ENCODE measurements around the gene ADH7.
A peak's percentile ranks its signal among the peaks of the same experiment; 100 is the strongest.

Gene ADH7

DNA sequence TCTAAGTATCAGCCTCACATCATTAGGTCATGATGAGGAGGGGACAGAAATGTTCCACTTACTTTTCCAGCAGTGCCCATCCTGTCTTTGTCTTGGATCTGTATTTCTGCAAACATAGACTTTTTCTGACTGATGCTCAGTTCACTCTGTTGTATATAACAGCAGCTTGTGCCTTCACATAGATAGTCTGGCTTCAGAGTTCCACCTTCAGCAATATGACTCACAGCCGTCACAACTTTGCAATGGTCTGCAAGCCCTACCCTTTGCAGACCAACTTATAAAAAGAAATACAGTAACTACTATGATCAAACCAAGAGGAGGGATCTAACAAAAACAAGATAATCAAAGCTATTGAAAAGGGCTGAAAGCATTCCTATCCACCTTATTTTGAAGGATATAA is at the start of gene ADH7:
Gene ADH7, minus strand, starts transcription at position 189 of the 400 bp plus-strand sequence. Its CDS starts 109 bp downstream, at position 80.
- Mint-ChIP-seq H3K4me1 (no peaks in the 10 kb centered on the region), H3K4me3 (no peak within 1 kb of the TSS), H3K9me3 (no peaks in the 10 kb centered on the region), H3K27ac (ENCODE audit: low read depth) (no peak within 1 kb of the TSS), H3K27me3 (peaks cover 47% of the 10 kb centered on the region), H3K36me3 (ENCODE audit: insufficient read depth) (peaks cover 1% of the 10 kb centered on the region)
- no peak for DNase-seq (ENCODE audit: low spot score in 2 of 2)
- no peak for ATAC-seq (replicated peaks; ENCODE audit: extremely low read depth, poor library complexity, severe bottlenecking)

DNA sequence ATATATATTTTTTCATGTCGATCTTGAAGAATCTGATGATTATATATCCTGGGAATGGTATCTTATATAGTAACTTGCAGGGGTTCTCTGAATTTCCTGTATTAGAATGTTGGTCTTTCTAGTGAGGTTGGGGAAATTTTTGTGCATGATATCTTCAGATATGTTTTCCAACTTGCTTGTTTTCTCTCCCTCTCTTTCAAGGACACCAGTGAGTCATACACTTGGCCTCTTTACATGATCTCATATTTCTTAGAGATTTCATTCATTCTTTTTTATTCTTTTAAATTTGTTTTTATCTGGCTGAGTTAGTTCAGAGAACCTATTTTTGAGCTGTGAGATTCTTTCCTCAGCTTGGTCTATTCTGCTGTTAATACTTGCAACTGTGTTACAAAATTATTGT is 48.5 kb upstream of the ADH7 start:
- Mint-ChIP-seq H3K4me1 (no peaks in the 10 kb centered on the region), H3K27ac (ENCODE audit: low read depth) (no peak overlapping the region), H3K36me3 (ENCODE audit: insufficient read depth) (no peaks in the 10 kb centered on the region), H3K27me3 (peaks cover 19% of the 10 kb centered on the region), H3K4me3 (no peak overlapping the region), H3K9me3 (peaks cover 17% of the 10 kb centered on the region)
- ATAC-seq (replicated peaks; ENCODE audit: extremely low read depth, poor library complexity, severe bottlenecking), result no peak
- no peak for DNase-seq (ENCODE audit: low spot score in 2 of 2)

DNA sequence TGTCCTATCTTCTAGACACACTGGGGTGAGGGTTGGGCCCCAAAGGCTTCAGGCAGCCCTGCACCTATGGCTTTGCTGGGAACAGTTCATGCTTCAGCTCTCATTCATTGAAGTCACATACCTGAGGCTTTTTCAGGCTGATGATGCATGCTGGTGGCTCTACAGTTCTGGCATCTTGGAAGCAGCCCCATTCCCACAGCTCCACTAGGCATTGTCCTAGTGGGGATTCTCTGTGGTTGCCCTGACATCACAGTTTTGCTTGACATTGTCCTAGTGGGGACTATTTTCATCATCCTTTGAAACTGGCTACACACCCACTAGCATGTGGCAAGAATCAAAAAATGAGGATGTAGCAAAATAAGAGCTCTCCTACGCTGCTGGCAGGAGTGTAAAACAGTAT is 38.0 kb upstream of the ADH7 start:
- no peak overlapping the region for H3K27ac Mint-ChIP-seq (ENCODE audit: low read depth)
- H3K9me3 Mint-ChIP-seq, result no peaks in the 10 kb centered on the region
- no peak overlapping the region for H3K4me3 Mint-ChIP-seq
- peaks cover 14% of the 10 kb centered on the region for H3K27me3 Mint-ChIP-seq
- DNase-seq (ENCODE audit: low spot score in 2 of 2) (no peak), ATAC-seq (replicated peaks; ENCODE audit: extremely low read depth, poor library complexity, severe bottlenecking) (no peak)
- H3K36me3 Mint-ChIP-seq (ENCODE audit: insufficient read depth), result no peaks in the 10 kb centered on the region
- no peaks in the 10 kb centered on the region for H3K4me1 Mint-ChIP-seq

DNA sequence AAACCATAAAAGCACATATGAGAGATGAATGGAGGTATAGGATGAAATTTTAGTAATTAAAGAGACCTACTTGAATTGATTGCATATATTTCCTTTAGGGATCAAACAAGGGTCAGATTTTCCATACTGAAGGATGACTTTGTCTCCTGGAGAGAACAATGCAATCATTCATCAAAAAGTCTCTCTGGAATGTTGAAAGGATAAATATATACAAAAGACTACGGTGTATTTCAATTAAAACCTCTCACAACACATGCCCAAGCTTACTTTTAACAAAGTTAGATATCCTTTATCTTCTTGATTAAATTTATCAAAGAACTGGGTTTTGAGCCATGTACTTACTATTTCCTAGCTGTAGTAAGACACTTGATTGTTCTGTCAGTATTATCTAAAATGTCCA is 36.8 kb upstream of the ADH7 start:
- no peak for ATAC-seq (replicated peaks; ENCODE audit: extremely low read depth, poor library complexity, severe bottlenecking)
- H3K4me3 Mint-ChIP-seq, result no peak overlapping the region
- no peaks in the 10 kb centered on the region for H3K9me3 Mint-ChIP-seq
- H3K27me3 Mint-ChIP-seq, result peaks cover 26% of the 10 kb centered on the region
- H3K4me1 Mint-ChIP-seq, result no peaks in the 10 kb centered on the region
- no peak overlapping the region for H3K27ac Mint-ChIP-seq (ENCODE audit: low read depth)
- DNase-seq (ENCODE audit: low spot score in 2 of 2), result no peak
- no peaks in the 10 kb centered on the region for H3K36me3 Mint-ChIP-seq (ENCODE audit: insufficient read depth)

DNA sequence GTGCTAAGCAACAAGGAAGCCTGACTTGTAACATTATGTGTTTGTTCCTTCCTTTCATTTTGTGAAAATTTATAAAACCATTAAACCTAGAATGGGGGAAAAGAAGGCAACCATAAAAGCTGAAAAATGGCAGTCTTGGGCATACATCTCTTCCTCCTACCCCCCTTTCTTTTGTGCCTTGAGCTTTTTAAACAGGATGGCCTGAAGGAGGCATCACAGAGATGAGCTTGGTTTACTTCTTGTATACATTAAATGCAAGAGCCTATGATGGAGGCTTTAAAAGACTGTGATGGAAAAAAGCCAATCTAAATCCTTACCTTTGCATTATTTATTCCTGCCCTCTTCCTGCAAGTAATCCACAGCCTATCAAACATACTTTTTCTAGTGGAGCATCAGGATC is 36.2 kb upstream of the ADH7 start:
- no peaks in the 10 kb centered on the region for H3K9me3 Mint-ChIP-seq
- no peak overlapping the region for H3K4me3 Mint-ChIP-seq
- no peak for ATAC-seq (replicated peaks; ENCODE audit: extremely low read depth, poor library complexity, severe bottlenecking)
- no peaks in the 10 kb centered on the region for H3K4me1 Mint-ChIP-seq
- H3K36me3 Mint-ChIP-seq (ENCODE audit: insufficient read depth), result no peaks in the 10 kb centered on the region
- H3K27me3 Mint-ChIP-seq, result peaks cover 28% of the 10 kb centered on the region
- H3K27ac Mint-ChIP-seq (ENCODE audit: low read depth), result no peak overlapping the region
- DNase-seq (ENCODE audit: low spot score in 2 of 2), result no peak

DNA sequence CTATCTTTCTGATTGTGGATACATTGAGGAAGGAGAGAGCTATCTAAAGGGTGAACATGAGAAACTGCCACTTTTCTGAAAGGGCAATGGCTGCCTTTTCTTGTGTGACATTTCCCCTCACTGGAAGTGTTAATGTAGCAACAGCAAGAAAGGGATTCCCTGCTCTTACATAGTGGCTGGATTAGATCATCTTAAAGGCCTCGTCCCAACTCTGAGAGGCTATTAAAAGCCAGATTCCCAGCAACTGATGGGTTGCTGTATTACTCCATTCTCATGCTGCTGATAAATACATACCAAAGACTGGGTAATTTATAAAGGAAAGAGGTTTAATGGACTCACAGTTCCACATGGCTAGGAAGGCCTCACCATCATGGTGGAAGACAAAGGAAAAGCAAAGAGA is 33.7 kb upstream of the ADH7 start:
- Mint-ChIP-seq H3K36me3 (ENCODE audit: insufficient read depth) (no peaks in the 10 kb centered on the region), H3K27me3 (peaks cover 44% of the 10 kb centered on the region), H3K27ac (ENCODE audit: low read depth) (no peak overlapping the region), H3K9me3 (no peaks in the 10 kb centered on the region), H3K4me1 (no peaks in the 10 kb centered on the region), H3K4me3 (no peak overlapping the region)
- DNase-seq (ENCODE audit: low spot score in 2 of 2) (no peak), ATAC-seq (replicated peaks; ENCODE audit: extremely low read depth, poor library complexity, severe bottlenecking) (no peak)

DNA sequence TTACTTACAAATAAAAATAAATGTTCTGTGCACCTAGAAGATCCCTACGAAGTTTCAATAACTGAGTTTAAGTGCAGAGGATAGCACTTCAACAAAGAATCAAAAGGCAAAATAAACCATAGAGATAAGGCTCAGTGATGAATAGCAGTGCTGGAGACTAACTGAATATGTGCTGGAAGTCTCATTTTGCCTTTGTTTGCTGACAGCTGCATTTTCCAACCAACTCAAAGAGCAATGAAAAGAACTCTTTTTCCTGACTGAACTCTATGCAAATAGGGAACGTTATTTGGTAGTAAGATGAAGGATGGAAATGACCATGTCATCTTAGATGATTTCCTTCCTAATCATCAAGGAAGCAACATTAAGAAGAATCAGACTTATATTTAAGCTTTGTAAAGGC is 32.7 kb upstream of the ADH7 start:
- H3K36me3 Mint-ChIP-seq (ENCODE audit: insufficient read depth), result no peaks in the 10 kb centered on the region
- no peak for DNase-seq (ENCODE audit: low spot score in 2 of 2)
- H3K27ac Mint-ChIP-seq (ENCODE audit: low read depth), result no peak overlapping the region
- no peak for ATAC-seq (replicated peaks; ENCODE audit: extremely low read depth, poor library complexity, severe bottlenecking)
- H3K4me1 Mint-ChIP-seq, result no peaks in the 10 kb centered on the region
- no peaks in the 10 kb centered on the region for H3K9me3 Mint-ChIP-seq
- H3K27me3 Mint-ChIP-seq, result peaks cover 47% of the 10 kb centered on the region
- H3K4me3 Mint-ChIP-seq, result no peak overlapping the region

DNA sequence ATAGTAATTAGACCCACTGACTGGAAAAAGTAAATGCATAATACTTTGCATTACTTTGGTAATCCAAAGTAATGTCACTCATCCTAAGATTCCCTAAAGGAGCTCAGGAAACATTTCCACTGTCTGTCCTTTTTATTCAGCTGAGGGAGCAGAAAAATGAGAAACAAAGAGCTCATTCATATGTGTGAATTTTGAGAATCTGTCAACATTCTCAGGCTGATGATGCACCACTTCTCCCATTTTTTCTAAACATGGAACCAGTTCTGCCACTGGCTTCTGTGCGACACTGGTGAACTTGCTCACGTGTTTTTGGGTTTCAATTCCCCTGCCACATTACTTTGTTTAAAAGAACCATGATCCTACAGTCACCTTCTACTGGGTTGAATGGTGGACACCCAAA is 28.4 kb upstream of the ADH7 start:
- H3K4me1 Mint-ChIP-seq, result no peaks in the 10 kb centered on the region
- peaks cover 51% of the 10 kb centered on the region for H3K27me3 Mint-ChIP-seq
- no peaks in the 10 kb centered on the region for H3K9me3 Mint-ChIP-seq
- no peaks in the 10 kb centered on the region for H3K36me3 Mint-ChIP-seq (ENCODE audit: insufficient read depth)
- ATAC-seq (replicated peaks; ENCODE audit: extremely low read depth, poor library complexity, severe bottlenecking), result no peak
- H3K4me3 Mint-ChIP-seq, result no peak overlapping the region
- no peak for DNase-seq (ENCODE audit: low spot score in 2 of 2)
- H3K27ac Mint-ChIP-seq (ENCODE audit: low read depth), result no peak overlapping the region

DNA sequence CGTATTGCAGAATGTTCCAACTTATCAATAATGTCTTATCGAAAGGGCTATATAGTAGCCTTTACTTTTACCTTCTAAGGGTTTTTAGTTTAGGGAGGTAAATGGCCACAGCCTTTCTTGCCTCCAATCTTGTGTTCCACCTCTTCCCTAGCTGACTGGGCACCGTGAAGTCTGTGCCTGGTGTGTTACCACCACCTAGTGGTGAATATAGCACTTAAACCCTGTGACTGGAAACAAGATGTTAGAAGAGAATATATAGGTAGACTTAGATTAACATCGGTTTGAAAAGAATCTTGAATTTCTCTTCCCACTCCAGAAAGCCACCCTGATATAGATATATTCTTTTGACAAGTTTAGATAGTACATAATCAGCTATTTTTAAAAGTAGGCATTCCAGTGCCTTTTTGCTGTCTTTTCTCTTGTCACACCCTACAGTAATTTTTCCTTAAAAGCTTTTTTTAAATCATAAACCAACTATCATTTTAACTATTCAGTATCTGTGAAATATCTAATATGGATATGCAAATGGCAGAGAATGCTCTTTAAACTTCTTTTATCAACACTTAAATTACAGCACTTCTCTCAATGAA is 27.8 kb upstream of the ADH7 start:
- DNase-seq (ENCODE audit: low spot score in 2 of 2), result peak in 1 of 2 donors; percentile 17
- Mint-ChIP-seq H3K27ac (ENCODE audit: low read depth) (no peak overlapping the region), H3K36me3 (ENCODE audit: insufficient read depth) (no peaks in the 10 kb centered on the region), H3K4me3 (no peak overlapping the region), H3K4me1 (no peaks in the 10 kb centered on the region), H3K27me3 (peaks cover 51% of the 10 kb centered on the region), H3K9me3 (no peaks in the 10 kb centered on the region)
- ATAC-seq (replicated peaks; ENCODE audit: extremely low read depth, poor library complexity, severe bottlenecking), result peak; percentile 49

DNA sequence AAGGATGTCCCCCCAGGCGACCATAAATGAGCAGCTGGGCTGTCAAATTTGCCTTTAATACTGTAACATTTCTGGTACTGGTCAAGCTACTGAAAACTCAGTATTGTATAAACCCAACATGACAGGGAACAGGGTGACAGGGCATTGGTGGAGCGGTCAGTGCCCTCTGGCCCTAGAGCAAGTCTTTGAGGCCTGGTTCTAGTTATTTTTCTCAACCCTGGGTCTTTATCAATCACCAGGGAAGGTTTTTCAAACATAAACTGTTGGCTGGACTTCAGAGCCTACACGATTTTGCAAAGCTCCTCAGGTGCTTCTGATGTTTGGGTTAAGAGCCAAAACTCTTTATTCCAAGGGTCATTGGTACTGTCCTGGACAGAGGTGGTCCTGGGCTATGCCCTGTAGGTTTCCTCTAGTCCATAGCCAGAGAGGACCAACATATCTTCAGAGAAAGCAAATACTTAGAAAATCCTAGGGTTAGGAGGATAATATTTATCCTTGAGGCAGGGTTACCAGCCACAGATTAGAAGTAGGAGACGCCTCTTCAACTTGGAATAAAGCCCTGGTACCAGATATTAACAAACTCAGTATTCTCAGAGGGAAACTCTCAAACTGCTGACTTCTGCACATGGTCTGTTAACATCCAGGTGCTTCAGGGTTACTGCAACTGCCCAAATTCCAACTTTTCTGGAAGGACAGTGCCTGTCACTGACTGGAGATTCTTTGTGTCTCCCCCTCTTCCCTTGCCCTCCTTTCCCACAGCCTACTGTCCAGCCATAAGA is 26.7 kb upstream of the ADH7 start:
- Mint-ChIP-seq H3K27ac (ENCODE audit: low read depth) (no peak overlapping the region), H3K9me3 (no peaks in the 10 kb centered on the region), H3K36me3 (ENCODE audit: insufficient read depth) (no peaks in the 10 kb centered on the region), H3K27me3 (peaks cover 48% of the 10 kb centered on the region), H3K4me1 (no peaks in the 10 kb centered on the region), H3K4me3 (no peak overlapping the region)
- ATAC-seq (replicated peaks; ENCODE audit: extremely low read depth, poor library complexity, severe bottlenecking) (no peak), DNase-seq (ENCODE audit: low spot score in 2 of 2) (no peak)

DNA sequence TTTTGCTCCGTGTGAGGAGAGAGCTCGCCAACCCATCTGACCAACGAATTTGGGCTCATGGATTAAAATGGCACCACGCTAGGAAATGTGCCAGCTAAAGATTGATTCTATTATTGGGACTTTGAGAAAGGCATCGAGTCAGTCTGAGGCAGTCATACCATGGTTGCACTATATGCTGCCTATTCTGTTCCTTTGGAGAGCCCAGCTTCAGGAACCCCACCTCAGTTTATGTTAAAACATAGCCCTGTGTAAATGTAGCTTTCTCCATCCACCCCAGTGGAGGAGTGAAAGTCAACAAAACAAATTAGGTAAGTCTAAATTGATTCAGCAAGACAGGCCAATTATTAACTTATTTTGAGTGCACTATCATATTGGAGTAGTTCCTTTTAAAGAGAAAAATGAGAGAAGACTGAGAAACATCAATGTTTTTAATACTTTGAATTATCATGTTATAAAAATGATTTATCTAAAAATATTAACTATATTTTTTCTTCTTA is 24.5 kb upstream of the ADH7 start:
- DNase-seq (ENCODE audit: low spot score in 2 of 2), result no peak
- ATAC-seq (replicated peaks; ENCODE audit: extremely low read depth, poor library complexity, severe bottlenecking), result no peak
- Mint-ChIP-seq H3K9me3 (no peaks in the 10 kb centered on the region), H3K36me3 (ENCODE audit: insufficient read depth) (no peaks in the 10 kb centered on the region), H3K4me3 (no peak overlapping the region), H3K27me3 (peaks cover 59% of the 10 kb centered on the region), H3K4me1 (no peaks in the 10 kb centered on the region), H3K27ac (ENCODE audit: low read depth) (no peak overlapping the region)

DNA sequence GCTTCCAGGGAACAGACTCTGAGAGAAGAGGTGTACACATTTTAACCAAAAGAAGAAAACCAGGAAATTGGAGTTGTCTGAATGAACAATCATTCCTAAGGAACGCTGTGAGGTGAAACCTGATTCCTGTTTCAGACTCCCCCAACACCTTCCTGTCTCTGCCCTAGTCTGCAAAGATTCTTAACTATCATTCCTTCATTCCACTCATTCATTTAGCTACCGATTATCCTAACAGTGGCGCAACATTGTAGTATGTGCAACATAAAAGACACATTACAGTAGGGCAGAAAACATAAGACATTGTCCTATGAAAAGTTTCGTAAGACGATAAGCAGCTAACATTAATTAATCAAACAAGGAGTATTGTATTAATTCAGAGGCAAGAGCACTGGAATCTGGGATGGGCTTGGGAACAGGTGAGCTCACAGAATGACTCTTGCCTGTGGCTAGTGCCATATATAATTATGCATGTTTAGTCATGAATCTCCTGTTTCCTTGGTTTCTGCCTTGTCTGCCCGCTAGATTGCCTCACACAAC is 23.8 kb upstream of the ADH7 start:
- Mint-ChIP-seq H3K9me3 (no peaks in the 10 kb centered on the region), H3K36me3 (ENCODE audit: insufficient read depth) (no peaks in the 10 kb centered on the region), H3K4me3 (no peak overlapping the region), H3K27me3 (peaks cover 56% of the 10 kb centered on the region), H3K4me1 (no peaks in the 10 kb centered on the region), H3K27ac (ENCODE audit: low read depth) (no peak overlapping the region)
- no peak for DNase-seq (ENCODE audit: low spot score in 2 of 2)
- ATAC-seq (replicated peaks; ENCODE audit: extremely low read depth, poor library complexity, severe bottlenecking), result no peak

DNA sequence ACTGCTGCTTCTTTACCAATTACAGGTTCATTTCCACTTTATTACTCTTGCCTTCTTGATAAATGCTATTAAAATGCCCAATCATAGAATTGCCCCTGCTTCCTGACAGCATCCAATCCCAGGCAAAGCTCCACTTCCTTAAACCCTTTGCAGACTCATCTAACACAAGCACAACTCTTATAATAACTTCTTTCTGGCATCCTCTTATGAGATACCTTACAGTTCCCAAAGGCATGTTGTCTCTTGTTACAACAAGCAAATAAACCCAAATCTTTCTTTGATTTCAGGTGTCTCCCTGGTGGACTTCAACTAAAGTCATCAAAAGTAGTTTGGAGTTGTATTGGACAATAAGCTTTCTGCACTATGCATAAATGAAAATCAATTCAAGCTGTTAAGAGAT is 22.5 kb upstream of the ADH7 start:
- Mint-ChIP-seq H3K4me1 (no peaks in the 10 kb centered on the region), H3K27me3 (peaks cover 64% of the 10 kb centered on the region), H3K4me3 (no peak overlapping the region), H3K36me3 (ENCODE audit: insufficient read depth) (no peaks in the 10 kb centered on the region), H3K9me3 (no peaks in the 10 kb centered on the region), H3K27ac (ENCODE audit: low read depth) (no peak overlapping the region)
- DNase-seq (ENCODE audit: low spot score in 2 of 2), result no peak
- no peak for ATAC-seq (replicated peaks; ENCODE audit: extremely low read depth, poor library complexity, severe bottlenecking)

All from central memory CD8-positive, alpha-beta T cell (primary cell).